Keratinocyte (primary cell): ENCODE data around the gene RBFOX2. TPM values are rescaled to one million over a fixed set of nuclear protein-coding genes. Genes with fewer than 3 reads are reported as not detected.

Source experiments
- DNase-seq: peaks from one replicate; pipeline ENCODE4 v3.0.0-alpha.2; 2011; ENCODE audit warnings: low read depth, missing footprints, low spot score
- FAIRE-seq: peaks from 2 replicates; lab custom pipeline; 2011; peaks lifted over from hg19 to GRCh38; lab: Jason Lieb, UNC
- H2AFZ ChIP-seq: 2 replicates; pipeline ENCODE4 v1.6.0; 2012; ENCODE audit warnings: low read length, control low read depth, inconsistent platforms; ENCODE audit not compliant: control insufficient read depth
- H3K27ac ChIP-seq: 2 replicates; pipeline ENCODE4 v1.5.1; 2011; ENCODE audit warnings: low read length; ENCODE audit not compliant: control insufficient read depth, insufficient read depth
- H3K27me3 ChIP-seq: 3 replicates; pipeline ENCODE4 v1.6.0; 2011; ENCODE audit warnings: low read length; ENCODE audit not compliant: control insufficient read depth, insufficient read depth; ENCODE audit errors: extremely low read depth
- H3K36me3 ChIP-seq, 2 experiments: 2 replicates in 1 of 2; 3 replicates in 1 of 2; pipeline ENCODE4 v1.5.1; 2011; ENCODE audit warnings: low read length in 2 of 2, mild to moderate bottlenecking in 1 of 2; ENCODE audit not compliant: control insufficient read depth in 2 of 2, insufficient read depth in 2 of 2; ENCODE audit errors: extremely low read depth in 1 of 2
- H3K4me1 ChIP-seq: 3 replicates; pipeline ENCODE4 v1.5.1; 2011; ENCODE audit warnings: low read length; ENCODE audit not compliant: control insufficient read depth, insufficient read depth; ENCODE audit errors: extremely low read depth
- H3K4me2 ChIP-seq: 3 replicates; pipeline ENCODE4 v1.6.0; 2011; ENCODE audit warnings: low read depth, low read length; ENCODE audit not compliant: control insufficient read depth, insufficient read depth; ENCODE audit errors: extremely low read depth
- H3K4me3 ChIP-seq, 3 experiments: fragments of 200-600 bp in 1 of 3; sonication (generic) in 1 of 3; 2 replicates in 2 of 3; 3 replicates in 1 of 3; pipeline ENCODE4 v1.5.1; 2011 to 2016; ENCODE audit warnings: low read length in 3 of 3, mild to moderate bottlenecking in 3 of 3, control low read depth in 2 of 3, inconsistent platforms in 1 of 3, low read depth in 1 of 3, mixed read lengths in 1 of 3, mixed run types in 1 of 3, moderate library complexity in 1 of 3; ENCODE audit not compliant: control insufficient read depth in 2 of 3, insufficient read depth in 2 of 3; ENCODE audit errors: extremely low read depth in 1 of 3
- H3K79me2 ChIP-seq: 2 replicates; pipeline ENCODE4 v1.6.0; 2012; ENCODE audit warnings: low read length; ENCODE audit not compliant: control insufficient read depth, insufficient read depth
- H3K9ac ChIP-seq: 3 replicates; pipeline ENCODE4 v1.6.0; 2011; ENCODE audit warnings: low read length; ENCODE audit not compliant: control insufficient read depth, insufficient read depth; ENCODE audit errors: extremely low read depth
- H3K9me1 ChIP-seq: 3 replicates; pipeline ENCODE4 v1.6.0; 2011; ENCODE audit warnings: low read length; ENCODE audit not compliant: control insufficient read depth, insufficient read depth; ENCODE audit errors: extremely low read depth
- H3K9me3 ChIP-seq: 2 replicates; pipeline ENCODE4 v1.5.1; 2012; ENCODE audit warnings: low read depth, low read length; ENCODE audit not compliant: control insufficient read depth
- H4K20me1 ChIP-seq: 3 replicates; pipeline ENCODE4 v1.6.0; 2011; ENCODE audit warnings: low read length; ENCODE audit not compliant: control insufficient read depth, insufficient read depth; ENCODE audit errors: extremely low read depth
- EZH2 ChIP-seq: IDR thresholded peaks from one replicate; pipeline ENCODE4 v1.6.1; 2012; ENCODE audit warnings: inconsistent platforms, mild to moderate bottlenecking, low read length, moderate library complexity
- dilution Hi-C: fragments of 300-500 bp; cut with MboI; formaldehyde crosslinking; loops from one replicate; pipeline ENCODE4 v1.7.0; 2020; ENCODE audit warnings: low sequenced_read_pairs; ENCODE audit not compliant: extremely low pct_ligation_motif_present
- polyA plus RNA-seq, 5 experiments: library from polyadenylated mRNA; depleted of rRNA in 3 of 5; stranded (reverse) in 3 of 5; stranded (forward) in 1 of 5; unstranded in 1 of 5; fragments of >200 nt; gene quantifications; 1 replicate in 1 of 5; 2 replicates in 3 of 5; 3 replicates in 1 of 5; pipeline versions ENCODE4 v1.2.1 to v1.2.3, GENCODE V29; 2011 to 2012; ENCODE audit warnings: missing spikeins in 2 of 5, low read depth in 1 of 5, low replicate concordance in 1 of 5
- TF ChIP-seq, protein P1 (sequence below), 3 experiments: IDR thresholded peaks in 1 of 3; conservative IDR thresholded peaks in 1 of 3; optimal IDR thresholded peaks in 1 of 3; 2 replicates in 2 of 3; 3 replicates in 1 of 3; pipeline versions ENCODE3 to v1.5.1; 2011; ENCODE audit warnings: low read length in 3 of 3, mild to moderate bottlenecking in 3 of 3, moderate library complexity in 2 of 3, control low read depth in 1 of 3, inconsistent platforms in 1 of 3; ENCODE audit not compliant: insufficient read depth in 2 of 3; ENCODE audit errors: extremely low read depth in 1 of 3

The RBFOX2 gene
- polyA plus RNA-seq, 1 donor (not counting 4 experiments of a cell fraction or from before 2014, with no cell fraction given), result 118 TPM

DNA sequence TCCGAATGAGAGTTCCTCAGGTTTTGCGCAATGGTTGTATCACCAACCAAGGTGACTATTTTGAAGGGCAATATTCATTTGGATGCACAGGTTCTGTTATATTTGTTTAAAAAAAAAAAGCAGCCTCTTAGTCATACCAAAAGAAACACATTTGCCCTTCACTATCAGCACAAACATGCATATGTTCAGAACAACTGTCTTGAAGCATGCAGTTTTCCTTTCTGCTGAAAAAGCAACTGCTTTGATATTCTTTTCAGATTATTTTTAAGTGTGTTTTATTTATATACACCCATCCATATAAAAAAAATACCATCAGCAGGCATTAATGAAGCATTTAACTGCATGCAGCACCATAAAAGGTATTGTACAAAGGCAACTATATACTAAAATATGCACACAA, 67.8 kb downstream of the RBFOX2 start:
- Histone ChIP-seq H3K79me2 (peaks cover 37% of the 10 kb centered on the region), H3K9me3 (no peaks in the 10 kb centered on the region), H3K36me3 (no peaks in the 10 kb centered on the region), H3K27me3 (no peaks in the 10 kb centered on the region), H3K4me2 (no peak overlapping the region), H3K4me1 (no peaks in the 10 kb centered on the region), H3K9ac (no peak overlapping the region), H3K27ac (no peak overlapping the region), H4K20me1 (no peaks in the 10 kb centered on the region), H3K4me3 (no peak overlapping the region), H3K9me1 (peaks cover 4% of the 10 kb centered on the region), H2AFZ (no peak overlapping the region)
- no peak for TF ChIP-seq EZH2
- TF ChIP-seq, protein P1, sequence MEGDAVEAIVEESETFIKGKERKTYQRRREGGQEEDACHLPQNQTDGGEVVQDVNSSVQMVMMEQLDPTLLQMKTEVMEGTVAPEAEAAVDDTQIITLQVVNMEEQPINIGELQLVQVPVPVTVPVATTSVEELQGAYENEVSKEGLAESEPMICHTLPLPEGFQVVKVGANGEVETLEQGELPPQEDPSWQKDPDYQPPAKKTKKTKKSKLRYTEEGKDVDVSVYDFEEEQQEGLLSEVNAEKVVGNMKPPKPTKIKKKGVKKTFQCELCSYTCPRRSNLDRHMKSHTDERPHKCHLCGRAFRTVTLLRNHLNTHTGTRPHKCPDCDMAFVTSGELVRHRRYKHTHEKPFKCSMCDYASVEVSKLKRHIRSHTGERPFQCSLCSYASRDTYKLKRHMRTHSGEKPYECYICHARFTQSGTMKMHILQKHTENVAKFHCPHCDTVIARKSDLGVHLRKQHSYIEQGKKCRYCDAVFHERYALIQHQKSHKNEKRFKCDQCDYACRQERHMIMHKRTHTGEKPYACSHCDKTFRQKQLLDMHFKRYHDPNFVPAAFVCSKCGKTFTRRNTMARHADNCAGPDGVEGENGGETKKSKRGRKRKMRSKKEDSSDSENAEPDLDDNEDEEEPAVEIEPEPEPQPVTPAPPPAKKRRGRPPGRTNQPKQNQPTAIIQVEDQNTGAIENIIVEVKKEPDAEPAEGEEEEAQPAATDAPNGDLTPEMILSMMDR (optimal IDR thresholded peaks at IDR 0.05 in 1 of 3, IDR thresholded peaks at IDR 0.05 in 1 of 3, conservative IDR thresholded peaks at IDR 0.05 in 1 of 3; ENCODE audit: extremely low read depth in 1 of 3, insufficient read depth in 2 of 3, low read length in 3 of 3), result no peak
- no peak for DNase-seq
- dilution Hi-C loops, result no loop called here
- no peak for FAIRE-seq

DNA sequence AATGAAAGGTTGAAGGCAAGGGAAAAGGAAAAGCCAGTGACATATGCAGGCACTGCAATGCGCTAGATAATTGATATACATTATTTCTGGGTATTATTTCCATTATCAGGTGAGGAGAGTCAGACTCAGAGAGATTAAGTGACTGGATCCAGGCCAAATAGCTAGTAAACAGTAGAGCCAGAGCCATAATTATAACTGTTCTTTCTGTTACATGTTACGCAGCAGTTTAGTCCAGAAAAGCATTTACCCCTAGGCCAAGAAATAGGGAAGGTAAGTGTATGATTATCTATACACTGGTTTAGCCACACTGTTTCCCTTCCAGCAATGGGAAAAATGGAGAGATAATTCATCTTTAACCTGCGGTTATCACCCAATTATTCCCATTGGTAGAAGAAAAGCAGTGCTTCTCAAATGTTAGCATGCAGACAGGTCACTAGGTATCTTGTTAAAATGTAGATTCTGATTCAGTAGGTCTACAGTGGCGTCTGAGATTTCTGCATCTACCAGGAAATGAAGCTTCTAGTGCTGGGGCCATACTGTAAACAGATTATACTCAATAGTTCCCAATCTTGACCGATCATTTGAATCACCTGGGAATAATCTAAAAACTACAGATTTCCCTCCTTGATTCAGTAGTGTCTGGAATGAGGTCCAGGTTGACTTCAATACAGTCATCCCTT, 69.4 kb downstream of the RBFOX2 start:
- Histone ChIP-seq H2AFZ (no peak overlapping the region), H3K4me2 (no peak overlapping the region), H3K36me3 (no peaks in the 10 kb centered on the region), H4K20me1 (no peaks in the 10 kb centered on the region), H3K27me3 (no peaks in the 10 kb centered on the region), H3K79me2 (peaks cover 38% of the 10 kb centered on the region), H3K4me1 (no peaks in the 10 kb centered on the region), H3K27ac (no peak overlapping the region), H3K9ac (no peak overlapping the region), H3K9me1 (peaks cover 4% of the 10 kb centered on the region), H3K9me3 (no peaks in the 10 kb centered on the region), H3K4me3 (no peak overlapping the region)
- DNase-seq, result no peak
- no peak for TF ChIP-seq EZH2
- dilution Hi-C loops, result no loop called here
- FAIRE-seq, result peak; percentile 39

DNA sequence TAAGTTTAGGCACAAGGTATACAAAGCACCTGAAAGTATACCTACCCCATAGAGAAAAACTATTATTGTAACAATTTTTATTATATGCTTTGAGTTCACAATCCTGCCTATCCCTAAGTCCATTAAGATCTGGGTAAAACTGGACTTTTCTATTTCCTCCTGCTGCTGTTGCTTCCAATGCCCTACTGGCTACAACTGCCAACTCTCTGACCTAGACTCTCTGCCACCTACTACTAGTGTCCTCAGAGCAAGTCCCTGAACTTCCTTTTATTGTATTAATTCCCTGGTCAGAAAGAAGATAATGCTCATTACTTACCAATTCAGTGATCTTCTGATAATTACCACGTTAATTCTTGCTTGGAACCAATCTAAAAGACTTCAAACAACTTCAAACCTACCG, 70.3 kb downstream of the RBFOX2 start:
- peaks cover 4% of the 10 kb centered on the region for H3K9me1 ChIP-seq
- peaks cover 40% of the 10 kb centered on the region for H3K79me2 ChIP-seq
- no peak for DNase-seq
- no peaks in the 10 kb centered on the region for H3K9me3 ChIP-seq
- no peaks in the 10 kb centered on the region for H4K20me1 ChIP-seq
- no peak overlapping the region for H2AFZ ChIP-seq
- no peak overlapping the region for H3K4me3 ChIP-seq
- H3K4me1 ChIP-seq, result no peaks in the 10 kb centered on the region
- no peak for FAIRE-seq
- no peaks in the 10 kb centered on the region for H3K27me3 ChIP-seq
- H3K4me2 ChIP-seq, result no peak overlapping the region
- dilution Hi-C loops, result no loop called here
- no peak overlapping the region for H3K9ac ChIP-seq
- H3K36me3 ChIP-seq, result no peaks in the 10 kb centered on the region
- H3K27ac ChIP-seq, result no peak overlapping the region
- TF ChIP-seq, protein P1 (optimal IDR thresholded peaks at IDR 0.05 in 1 of 3, IDR thresholded peaks at IDR 0.05 in 1 of 3, conservative IDR thresholded peaks at IDR 0.05 in 1 of 3; ENCODE audit: extremely low read depth in 1 of 3, insufficient read depth in 2 of 3, low read length in 3 of 3), result no peak
- no peak for TF ChIP-seq EZH2
